Measurements from ENCODE around the gene NUP85.
"Not testable (repeated sequence)": the region's sequence is repeated elsewhere in the genome, so short reads cannot be mapped to it uniquely, and the experiment has no call there.

NUP85 gene

GRCh38 chr17:75241143-75241430 lies 35.6 kb downstream of the NUP85 start:
- DNase-seq (ENCODE audit: low spot score) = peak; percentile 65

- no peak for DNase-seq (ENCODE audit: low spot score)
Observed at GRCh38 chr17:75241502-75241901, 36.0 kb downstream of the NUP85 start.

GRCh38 chr17:75241996-75242460 lies 36.5 kb downstream of the NUP85 start:
- DNase-seq (ENCODE audit: low spot score) = peak; percentile 44

- no peak for DNase-seq (ENCODE audit: low spot score)
Observed at GRCh38 chr17:75242461-75243042, 37.1 kb downstream of the NUP85 start.

GRCh38 chr17:75244133-75244866 lies 38.8 kb downstream of the NUP85 start:
- DNase-seq (ENCODE audit: low spot score) = no peak

- DNase-seq (ENCODE audit: low spot score) = no peak
Observed at GRCh38 chr17:75245011-75245410, 39.5 kb downstream of the NUP85 start.

- DNase-seq (ENCODE audit: low spot score) = no peak
Observed at GRCh38 chr17:75246404-75246803, 40.9 kb downstream of the NUP85 start.

- DNase-seq (ENCODE audit: low spot score) = no peak
Observed at GRCh38 chr17:75249564-75249963, 44.1 kb downstream of the NUP85 start.

GRCh38 chr17:75250009-75250471 lies 44.6 kb downstream of the NUP85 start:
- DNase-seq (ENCODE audit: low spot score) = peak; percentile 71

- DNase-seq (ENCODE audit: low spot score) = no peak
Observed at GRCh38 chr17:75252039-75252816, 46.7 kb downstream of the NUP85 start.

GRCh38 chr17:75255954-75256698 lies 50.6 kb downstream of the NUP85 start:
- DNase-seq (ENCODE audit: low spot score) = not testable (repeated sequence)

- not testable (repeated sequence) for DNase-seq (ENCODE audit: low spot score)
Observed at GRCh38 chr17:75257228-75257627, 51.7 kb downstream of the NUP85 start.

- no peak for DNase-seq (ENCODE audit: low spot score)
Observed at GRCh38 chr17:75260641-75261335, 55.3 kb downstream of the NUP85 start.

- peak; percentile 97 for DNase-seq (ENCODE audit: low spot score)
Observed at GRCh38 chr17:75261336-75262111, 56.0 kb downstream of the NUP85 start, which contains the start of the genes GGA3 and MRPS7. TSS of gene GGA3 (minus strand) at chr17:75261606. CDS start at chr17:75261587, 19 bp downstream. TSS of gene MRPS7 (plus strand) at chr17:75261879. CDS start at chr17:75261901, 22 bp downstream.

- DNase-seq (ENCODE audit: low spot score) = no peak
Observed at GRCh38 chr17:75262112-75262606, 56.7 kb downstream of the NUP85 start.

- DNase-seq (ENCODE audit: low spot score) = no peak
Observed at GRCh38 chr17:75263055-75263454, 57.6 kb downstream of the NUP85 start.

- DNase-seq (ENCODE audit: low spot score) = no peak
Observed at GRCh38 chr17:75265614-75266315, 60.3 kb downstream of the NUP85 start.

GRCh38 chr17:75266316-75267152 lies 61.1 kb downstream of the NUP85 start:
- no peak for DNase-seq (ENCODE audit: low spot score)

GRCh38 chr17:75267153-75267410 lies 61.6 kb downstream of the NUP85 start:
- no peak for DNase-seq (ENCODE audit: low spot score)
